ENCODE data around the gene PLPPR5.

- TF ChIP-seq CTCF (IDR thresholded peaks at IDR 0.05) (no peak), POLR2AphosphoS5 (IDR thresholded peaks at IDR 0.05) (no peak), EP300 (IDR thresholded peaks at IDR 0.05) (no peak), POLR2A (IDR thresholded peaks at IDR 0.05; ENCODE audit: low read depth) (no peak)
Observed at GRCh38 chr1:98932184-98932583, 72.5 kb downstream of the PLPPR5 start.
